Measurements from ENCODE around the gene PSTPIP2.

DNA sequence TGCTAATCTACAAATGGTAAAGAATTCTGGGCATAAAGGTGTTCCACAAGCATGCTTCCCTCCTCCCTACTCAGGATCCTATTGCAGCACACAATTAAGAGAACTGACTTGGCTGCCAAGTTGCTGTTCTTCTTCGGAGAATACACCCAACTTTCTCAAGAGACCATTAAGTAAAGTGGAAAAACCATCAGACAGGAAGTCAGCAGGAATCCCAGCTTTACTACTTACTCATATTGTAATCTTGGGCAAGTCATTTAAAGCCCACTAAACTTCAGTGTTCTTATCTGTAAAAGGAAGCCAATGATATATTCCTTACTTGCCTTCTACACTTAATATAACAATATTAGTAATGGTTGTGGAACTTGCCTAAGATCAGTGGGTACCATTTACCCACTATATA, 37.8 kb downstream of the PSTPIP2 start:
- TF ChIP-seq CHD1 (IDR thresholded peaks at IDR 0.05; ENCODE audit: low read depth, low read length) (no peak), SMC3 (IDR thresholded peaks at IDR 0.05; ENCODE audit: low read depth, low read length) (no peak), CTCF (conservative IDR thresholded peaks at IDR 0.05; ENCODE audit: low read depth, low read length) (no peak), MAFK (IDR thresholded peaks at IDR 0.05; ENCODE audit: low read depth, low read length) (no peak)

Data from IMR-90 (cell line).